Fibroblast of lung (primary cell): ENCODE measurements around the gene CLDN25. TPM values are rescaled to one million over a fixed set of nuclear protein-coding genes. Genes with fewer than 3 reads are reported as not detected.

Source experiments
- DNase-seq, 2 donors: peaks; one replicate each; pipeline versions ENCODE4 v3.0.0 to v3.0.0-alpha.2; 2010; ENCODE audit warnings: low read depth in 2 of 2
- H2AFZ ChIP-seq: 2 replicates; pipeline ENCODE4 v1.5.1; 2012; ENCODE audit warnings: low read length, control low read depth, inconsistent platforms
- H3K27ac ChIP-seq: 2 replicates; pipeline ENCODE4 v1.5.1; 2011; ENCODE audit warnings: low read length, control low read depth; ENCODE audit not compliant: insufficient read depth
- H3K27me3 ChIP-seq: 2 replicates; pipeline ENCODE4 v1.5.1; 2011; ENCODE audit warnings: mild to moderate bottlenecking, low read length; ENCODE audit not compliant: control insufficient read depth, insufficient read depth
- H3K36me3 ChIP-seq: 2 replicates; pipeline ENCODE4 v1.5.1; 2011; ENCODE audit warnings: low read length; ENCODE audit not compliant: control insufficient read depth, insufficient read depth
- H3K4me1 ChIP-seq: 2 replicates; pipeline ENCODE4 v1.5.1; 2011; ENCODE audit warnings: low read length; ENCODE audit not compliant: control insufficient read depth, insufficient read depth; ENCODE audit errors: extremely low read depth
- H3K4me2 ChIP-seq: 2 replicates; pipeline ENCODE4 v1.5.1; 2011; ENCODE audit warnings: low read length, control low read depth; ENCODE audit not compliant: insufficient read depth; ENCODE audit errors: extremely low read depth
- H3K4me3 ChIP-seq, 4 experiments: fragments of 200-600 bp in 1 of 4; sonication (generic) in 1 of 4; replicated peaks in 1 of 4; 2 replicates each; pipeline ENCODE4 v1.5.1; 2011 to 2016; ENCODE audit warnings: low read length in 4 of 4, low read depth in 3 of 4, mild to moderate bottlenecking in 3 of 4, control low read depth in 2 of 4, inconsistent platforms in 1 of 4, mixed read lengths in 1 of 4; ENCODE audit not compliant: insufficient read depth in 1 of 4; ENCODE audit errors: control extremely low read depth in 1 of 4
- H3K79me2 ChIP-seq: 2 replicates; pipeline ENCODE4 v1.5.1; 2012; ENCODE audit warnings: mild to moderate bottlenecking, low read length, inconsistent platforms; ENCODE audit not compliant: control insufficient read depth, insufficient read depth
- H3K9ac ChIP-seq: 2 replicates; pipeline ENCODE4 v1.5.1; 2011; ENCODE audit warnings: mild to moderate bottlenecking, low read length, control low read depth; ENCODE audit not compliant: insufficient read depth
- H3K9me3 ChIP-seq: 2 replicates; pipeline ENCODE4 v1.5.1; 2012; ENCODE audit warnings: low read depth, low read length; ENCODE audit not compliant: control insufficient read depth, insufficient read depth
- H4K20me1 ChIP-seq: 2 replicates; pipeline ENCODE4 v1.5.1; 2011; ENCODE audit warnings: low read length; ENCODE audit not compliant: control insufficient read depth, insufficient read depth; ENCODE audit errors: extremely low read depth
- CTCF ChIP-seq, 2 donors: IDR thresholded peaks in 1 of 2; conservative IDR thresholded peaks in 1 of 2; 1 replicate in 1 of 2; 2 replicates in 1 of 2; pipeline ENCODE4 v1.5.1; 2011 to 2012; ENCODE audit warnings: low read length in 2 of 2, control low read depth in 1 of 2, inconsistent platforms in 1 of 2, low read depth in 1 of 2, mild to moderate bottlenecking in 1 of 2
- EZH2 ChIP-seq: IDR thresholded peaks from 2 replicates; pipeline ENCODE4 v1.5.1; 2012; ENCODE audit warnings: low read length, control low read depth, mild to moderate bottlenecking; ENCODE audit errors: missing control alignments
- polyA minus RNA-seq: library from RNA; depleted of rRNA, polyadenylated mRNA; stranded (reverse); fragments of >200 nt; gene quantifications from 2 replicates; pipeline ENCODE4 v1.2.3, GENCODE V29; 2011; ENCODE audit warnings: low replicate concordance
- polyA plus RNA-seq, 2 donors: library from polyadenylated mRNA; depleted of rRNA in 1 of 2; stranded (reverse) in 1 of 2; unstranded in 1 of 2; fragments of >200 nt; gene quantifications; 2 replicates each; pipeline ENCODE4 v1.2.1, GENCODE V29; 2011 to 2012; ENCODE audit warnings: missing spikeins in 1 of 2
- total RNA-seq: library from RNA; depleted of rRNA; stranded (reverse); fragments of >200 nt; gene quantifications from 2 replicates; pipeline ENCODE4 v1.2.1, GENCODE V29; 2014

CLDN25 gene
- total RNA-seq: not detected in 2 replicates
- polyA plus RNA-seq: not detected in 2 replicates
- not detected in 2 replicates for polyA plus RNA-seq (2012)
- polyA minus RNA-seq: not detected in 2 replicates

- TF ChIP-seq CTCF (conservative IDR thresholded peaks at IDR 0.05 in 1 of 2, IDR thresholded peaks at IDR 0.05 in 1 of 2; ENCODE audit: low read depth in 1 of 2, low read length in 2 of 2) (no peak), EZH2 (no peak)
- DNase-seq: no peak
- H3K79me2 ChIP-seq: no peaks in the 10 kb centered on the region
- H3K4me2 ChIP-seq: no peak within 1 kb of the TSS
- no peaks in the 10 kb centered on the region for H3K9me3 ChIP-seq
- no peak within 1 kb of the TSS for H3K4me3 ChIP-seq
- no peaks in the 10 kb centered on the region for H3K36me3 ChIP-seq
- H3K9ac ChIP-seq: no peak within 1 kb of the TSS
- no peak within 1 kb of the TSS for H3K27ac ChIP-seq
- H2AFZ ChIP-seq: no peak within 1 kb of the TSS
- no peaks in the 10 kb centered on the region for H4K20me1 ChIP-seq
- H3K27me3 ChIP-seq: peaks cover 4% of the 10 kb centered on the region
- H3K4me1 ChIP-seq: no peaks in the 10 kb centered on the region
Observed at GRCh38 chr11:113779496-113779895, at the start of gene CLDN25. Gene CLDN25 (plus strand): TSS chr11:113779796. CDS start chr11:113779796, 0 bp downstream.

- DNase-seq: peak; percentile 62 to 63
- Histone ChIP-seq H3K4me1 (no peaks in the 10 kb centered on the region), H3K9me3 (no peaks in the 10 kb centered on the region), H3K9ac (no peak overlapping the region), H2AFZ (no peak overlapping the region), H3K27ac (no peak overlapping the region), H3K36me3 (no peaks in the 10 kb centered on the region), H3K4me3 (no peak overlapping the region), H4K20me1 (no peaks in the 10 kb centered on the region), H3K27me3 (no peaks in the 10 kb centered on the region), H3K79me2 (no peaks in the 10 kb centered on the region), H3K4me2 (no peak overlapping the region)
- TF ChIP-seq CTCF (conservative IDR thresholded peaks at IDR 0.05 in 1 of 2, IDR thresholded peaks at IDR 0.05 in 1 of 2; ENCODE audit: low read depth in 1 of 2, low read length in 2 of 2) (peak; percentile 46 to 54), EZH2 (no peak)
Observed at GRCh38 chr11:113730887-113731726, 48.5 kb upstream of the CLDN25 start.

GRCh38 chr11:113732092-113732491, 47.5 kb upstream of the CLDN25 start:
- peak in 1 of 2 donors; percentile 27 for DNase-seq
- no peaks in the 10 kb centered on the region for H3K79me2 ChIP-seq
- no peak overlapping the region for H3K4me3 ChIP-seq
- H4K20me1 ChIP-seq: no peaks in the 10 kb centered on the region
- no peak overlapping the region for H3K27ac ChIP-seq
- TF ChIP-seq CTCF (conservative IDR thresholded peaks at IDR 0.05 in 1 of 2, IDR thresholded peaks at IDR 0.05 in 1 of 2; ENCODE audit: low read depth in 1 of 2, low read length in 2 of 2): no peak
- no peak for TF ChIP-seq EZH2
- H3K4me2 ChIP-seq: no peak overlapping the region
- H3K36me3 ChIP-seq: no peaks in the 10 kb centered on the region
- no peaks in the 10 kb centered on the region for H3K9me3 ChIP-seq
- H2AFZ ChIP-seq: no peak overlapping the region
- no peak overlapping the region for H3K9ac ChIP-seq
- H3K4me1 ChIP-seq: no peaks in the 10 kb centered on the region
- no peaks in the 10 kb centered on the region for H3K27me3 ChIP-seq
